Fibroblast of lung (primary cell): ENCODE data around the gene WNT4.

ENCODE experiments used
- EZH2 ChIP-seq: IDR thresholded peaks from 2 replicates; pipeline ENCODE4 v1.5.1; 2012; ENCODE audit warnings: low read length, control low read depth, mild to moderate bottlenecking; ENCODE audit errors: missing control alignments
- TF ChIP-seq, protein P1 (sequence below), 2 donors: IDR thresholded peaks in 1 of 2; conservative IDR thresholded peaks in 1 of 2; 1 replicate in 1 of 2; 2 replicates in 1 of 2; pipeline ENCODE4 v1.5.1; 2011 to 2012; ENCODE audit warnings: low read length in 2 of 2, control low read depth in 1 of 2, inconsistent platforms in 1 of 2, low read depth in 1 of 2, mild to moderate bottlenecking in 1 of 2

DNA sequence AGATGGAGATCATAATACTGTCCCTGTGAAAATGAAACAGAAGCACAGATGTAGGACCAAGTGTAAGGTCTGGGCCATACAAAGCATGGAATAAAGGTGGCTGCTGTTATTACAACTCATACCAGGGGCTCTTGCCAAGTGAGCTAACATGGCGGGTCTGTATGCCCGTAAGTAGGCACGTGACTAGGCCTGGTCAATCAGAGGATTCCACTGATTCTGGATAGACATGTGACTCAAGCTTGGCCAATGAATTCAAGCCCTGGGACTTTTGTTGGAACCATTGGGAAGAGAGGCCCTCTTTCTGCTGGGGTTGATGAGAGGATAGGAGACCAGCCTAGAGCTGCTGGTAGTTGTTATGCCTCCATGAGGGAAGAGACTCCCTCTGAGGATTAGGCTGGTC lies 47.8 kb upstream of the WNT4 start:
- TF ChIP-seq, protein P1, sequence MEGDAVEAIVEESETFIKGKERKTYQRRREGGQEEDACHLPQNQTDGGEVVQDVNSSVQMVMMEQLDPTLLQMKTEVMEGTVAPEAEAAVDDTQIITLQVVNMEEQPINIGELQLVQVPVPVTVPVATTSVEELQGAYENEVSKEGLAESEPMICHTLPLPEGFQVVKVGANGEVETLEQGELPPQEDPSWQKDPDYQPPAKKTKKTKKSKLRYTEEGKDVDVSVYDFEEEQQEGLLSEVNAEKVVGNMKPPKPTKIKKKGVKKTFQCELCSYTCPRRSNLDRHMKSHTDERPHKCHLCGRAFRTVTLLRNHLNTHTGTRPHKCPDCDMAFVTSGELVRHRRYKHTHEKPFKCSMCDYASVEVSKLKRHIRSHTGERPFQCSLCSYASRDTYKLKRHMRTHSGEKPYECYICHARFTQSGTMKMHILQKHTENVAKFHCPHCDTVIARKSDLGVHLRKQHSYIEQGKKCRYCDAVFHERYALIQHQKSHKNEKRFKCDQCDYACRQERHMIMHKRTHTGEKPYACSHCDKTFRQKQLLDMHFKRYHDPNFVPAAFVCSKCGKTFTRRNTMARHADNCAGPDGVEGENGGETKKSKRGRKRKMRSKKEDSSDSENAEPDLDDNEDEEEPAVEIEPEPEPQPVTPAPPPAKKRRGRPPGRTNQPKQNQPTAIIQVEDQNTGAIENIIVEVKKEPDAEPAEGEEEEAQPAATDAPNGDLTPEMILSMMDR (conservative IDR thresholded peaks at IDR 0.05 in 1 of 2, IDR thresholded peaks at IDR 0.05 in 1 of 2; ENCODE audit: low read depth in 1 of 2, low read length in 2 of 2), result no peak
- no peak for TF ChIP-seq EZH2
